ENCODE data around the gene TEDC1. TPM values are rescaled to one million over a fixed set of nuclear protein-coding genes. Genes with fewer than 3 reads are reported as not detected.

Gene TEDC1
- polyA plus RNA-seq, 1 of the 3 experiments (the other 2 are of a cell fraction): 13.4 TPM

GRCh38 chr14:105529319-105529568 lies 38.2 kb downstream of the TEDC1 start:
- no peak overlapping the region for H2AFZ ChIP-seq (ENCODE audit: low read depth)
- peaks cover 12% of the 10 kb centered on the region for H3F3A ChIP-seq (replicated peaks; ENCODE audit: insufficient read depth)
- H3K9me3 ChIP-seq: no peaks in the 10 kb centered on the region
- H4K20me1 ChIP-seq (ENCODE audit: insufficient read depth): no peaks in the 10 kb centered on the region
- peaks cover 4 to 17% of the 10 kb centered on the region in 2 experiments; a peak in 2 of 4 replicates for H3K4me1 ChIP-seq (ENCODE audit: control insufficient read depth in 1 of 2, insufficient read depth in 2 of 2, low read depth in 1 of 2, low read length in 1 of 2)
- TF ChIP-seq USF1 (IDR thresholded peaks at IDR 0.05; ENCODE audit: borderline replicate concordance, low read depth) (no peak), SIN3A (IDR thresholded peaks at IDR 0.05; ENCODE audit: borderline replicate concordance, low read depth, low read length) (no peak), RXRA (IDR thresholded peaks at IDR 0.05; ENCODE audit: borderline replicate concordance, low read depth) (no peak), NRF1 (IDR thresholded peaks at IDR 0.05; ENCODE audit: low read depth, low read length) (no peak), TEAD4 (IDR thresholded peaks at IDR 0.05; ENCODE audit: borderline replicate concordance, insufficient read depth) (no peak), GABPA (IDR thresholded peaks at IDR 0.05; ENCODE audit: low read depth) (no peak), GATA2 (CRISPR knock-in tag; IDR thresholded peaks at IDR 0.05) (no peak), YY1 (IDR thresholded peaks at IDR 0.05; ENCODE audit: low read depth) (no peak), CTCF (IDR thresholded peaks at IDR 0.05) (no peak), ZBTB33 (IDR thresholded peaks at IDR 0.05; ENCODE audit: borderline replicate concordance, low read depth) (no peak), MAX (IDR thresholded peaks at IDR 0.05; ENCODE audit: low read depth) (no peak), TCF12 (IDR thresholded peaks at IDR 0.05) (no peak), ELF1 (IDR thresholded peaks at IDR 0.05) (no peak), CHD2 (IDR thresholded peaks at IDR 0.05; ENCODE audit: low read length, partially characterized antibody) (no peak), MXI1 (IDR thresholded peaks at IDR 0.05; ENCODE audit: low read depth, low read length) (no peak), FOXJ3 (CRISPR knock-in tag; IDR thresholded peaks at IDR 0.05) (no peak), EP300 (IDR thresholded peaks at IDR 0.05; ENCODE audit: borderline replicate concordance in 1 of 2, low read depth in 1 of 2, low read length in 1 of 2) (no peak), RFX5 (IDR thresholded peaks at IDR 0.05; ENCODE audit: low read length) (no peak), EZH2phosphoT487 (IDR thresholded peaks at IDR 0.05; ENCODE audit: borderline replicate concordance, low read depth) (no peak), RCOR1 (IDR thresholded peaks at IDR 0.05; ENCODE audit: low read length) (no peak)
- H3K27ac ChIP-seq (ENCODE audit: low read depth in 2 of 2, low read length in 1 of 2): no peak overlapping the region
- no peak overlapping the region for H3K4me3 ChIP-seq (ENCODE audit: low read depth in 2 of 2, low read length in 1 of 2)
- no peak for DNase-seq
- ChIA-PET POLR2A (interaction anchor here (0.6 kb wide), 1 partner anchor 159 kb away, joined by 3 read pairs; no protein-coding TSS in a partner anchor), CTCF (interaction anchor here (0.9 to 5.8 kb wide), 9 partner anchors 9 to 157 kb away, joined by 3 to 61 read pairs (median 9); partner anchors contain the start of gene TEDC1)
- H3K36me3 ChIP-seq (replicated peaks in 1 of 2; ENCODE audit: control insufficient read depth in 1 of 2, insufficient read depth in 2 of 2, low read length in 1 of 2): peaks cover 0 to 2% of the 10 kb centered on the region in 2 experiments
- no peaks in the 10 kb centered on the region for H3K27me3 ChIP-seq (ENCODE audit: insufficient read depth)
- no peak overlapping the region for H3K4me2 ChIP-seq
- H3K9ac ChIP-seq: no peak overlapping the region
- no peaks in the 10 kb centered on the region for H3K79me2 ChIP-seq (ENCODE audit: insufficient read depth)
- WGBS (ENCODE audit: low lambda C conversion rate): 94% methylated on average over 20 of the region's 24 CpGs
- no peaks in the 10 kb centered on the region for H3K9me2 ChIP-seq

Measured in SK-N-SH (cell line).